Stimulated activated naive CD4-positive, alpha-beta T cell treated with Interleukin-2 at 50 U/mL for 16 hours (primary cell): ENCODE measurements around the gene DMKN.
"Not testable (repeated sequence)": the region's sequence is repeated elsewhere in the genome, so short reads cannot be mapped to it uniquely, and the experiment has no call there.

Experiments
- DNase-seq: peaks from one replicate; lab custom pipeline; 2025; lab: John Stamatoyannopoulos, UW

The DMKN gene

GRCh38 chr19:35462476-35462953, 50.9 kb downstream of the DMKN start:
- DNase-seq, result peak; percentile 23

GRCh38 chr19:35461788-35462187, 51.7 kb downstream of the DMKN start:
- not testable (repeated sequence) for DNase-seq

- no peak for DNase-seq
These were observed 52.4 kb downstream of the DMKN start for GRCh38 chr19:35461060-35461459.

GRCh38 chr19:35460608-35461007, 52.8 kb downstream of the DMKN start:
- DNase-seq, result no peak

DNA sequence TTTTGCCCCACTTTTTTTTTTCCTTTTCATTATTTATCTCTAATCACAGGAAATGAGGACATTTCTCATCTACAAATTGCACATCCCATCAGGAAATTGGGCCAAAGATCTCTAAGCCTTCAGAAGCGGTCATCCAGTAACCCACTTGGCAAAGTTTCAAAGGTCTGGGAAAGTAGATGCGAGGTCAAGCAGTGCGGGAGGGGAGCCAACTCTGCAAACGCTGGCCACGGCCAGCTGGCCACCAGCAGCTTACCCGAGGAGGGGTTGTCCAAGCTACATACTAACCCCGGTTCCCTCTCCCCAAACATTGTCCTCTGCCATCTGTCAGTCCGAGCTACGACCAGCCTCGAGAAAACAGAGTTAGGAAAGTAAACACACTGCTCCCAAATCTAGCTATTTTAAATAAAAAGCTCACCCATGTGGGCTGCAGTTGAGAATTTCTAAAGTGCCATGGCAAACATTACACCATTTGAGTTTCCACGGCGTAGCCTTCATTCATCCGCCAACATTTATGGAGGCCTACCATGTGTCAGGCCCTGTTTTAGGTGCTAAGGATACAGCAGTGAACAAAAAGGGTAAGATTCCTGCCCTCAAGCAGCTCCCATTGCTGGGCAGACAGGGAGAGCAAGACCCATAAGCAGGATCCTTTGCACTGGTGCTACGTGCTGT, 53.9 kb downstream of the DMKN start:
- DNase-seq, result no peak

DNA sequence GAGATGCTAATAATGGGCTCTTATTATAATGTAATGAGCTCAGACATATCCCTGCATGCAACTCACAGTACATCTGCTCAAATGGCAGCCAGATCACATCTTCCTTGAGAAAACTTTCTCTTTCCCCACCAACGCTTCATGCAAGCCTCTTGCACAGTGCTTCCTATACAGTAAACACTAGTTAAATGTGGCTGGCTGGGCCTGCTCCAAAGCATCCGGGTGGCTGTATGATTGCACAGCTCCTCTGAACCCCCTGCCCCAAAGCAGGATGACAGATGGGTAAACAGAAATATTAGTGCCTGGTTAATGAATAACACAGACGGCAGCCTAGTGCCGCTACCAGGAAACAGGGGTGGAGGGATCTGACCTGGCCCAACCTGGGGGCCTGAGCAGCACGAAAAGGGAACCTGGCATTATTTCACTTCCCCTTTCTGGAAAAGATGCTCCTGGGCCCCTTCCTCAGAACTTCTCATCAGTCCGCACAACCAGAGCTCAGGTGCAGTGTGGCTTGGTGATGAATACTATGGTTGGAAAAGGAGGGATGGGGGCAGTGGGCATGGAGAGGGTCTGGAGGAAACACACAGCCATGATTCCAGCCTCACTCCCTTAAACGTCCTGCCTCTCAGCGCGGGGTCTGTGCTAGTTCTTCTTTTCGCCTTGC, 54.6 kb downstream of the DMKN start:
- no peak for DNase-seq

DNA sequence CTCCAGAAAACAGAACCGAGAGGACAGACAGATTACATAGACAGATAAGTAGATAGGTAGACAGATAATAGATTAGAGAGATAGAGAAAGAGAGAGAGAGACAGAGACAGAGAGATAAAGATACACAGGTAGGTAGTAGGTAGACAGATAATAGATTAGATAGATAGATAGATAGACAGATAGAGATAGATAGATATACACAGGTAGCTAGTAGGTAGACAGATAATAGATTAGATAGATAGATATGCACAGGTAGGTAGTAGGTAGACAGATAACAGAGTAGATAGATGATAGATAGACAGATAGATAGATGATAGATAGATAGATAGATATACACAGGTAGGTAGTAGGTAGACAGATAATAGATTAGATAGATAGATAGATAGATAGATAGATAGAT, 55.3 kb downstream of the DMKN start:
- DNase-seq, result no peak

DNA sequence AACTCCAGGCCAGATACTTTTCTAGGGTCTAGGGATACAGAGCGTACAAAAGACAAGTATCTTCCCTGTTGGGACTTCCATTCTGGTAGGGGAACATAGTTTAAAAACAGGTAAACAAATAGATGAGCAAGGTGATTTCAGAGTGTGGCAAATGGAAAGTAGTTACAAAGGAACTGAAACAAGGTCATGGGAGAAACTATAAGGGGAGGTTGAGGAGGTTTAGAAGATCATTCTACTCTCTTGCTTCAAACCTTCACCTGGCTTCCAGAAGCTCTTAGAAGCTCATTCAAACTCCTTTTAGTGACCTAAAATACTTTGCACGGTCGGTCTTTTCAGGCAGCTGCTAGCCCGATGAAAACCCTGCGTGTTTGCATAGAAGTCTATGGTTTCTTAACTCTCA, 56.3 kb downstream of the DMKN start:
- no peak for DNase-seq

DNA sequence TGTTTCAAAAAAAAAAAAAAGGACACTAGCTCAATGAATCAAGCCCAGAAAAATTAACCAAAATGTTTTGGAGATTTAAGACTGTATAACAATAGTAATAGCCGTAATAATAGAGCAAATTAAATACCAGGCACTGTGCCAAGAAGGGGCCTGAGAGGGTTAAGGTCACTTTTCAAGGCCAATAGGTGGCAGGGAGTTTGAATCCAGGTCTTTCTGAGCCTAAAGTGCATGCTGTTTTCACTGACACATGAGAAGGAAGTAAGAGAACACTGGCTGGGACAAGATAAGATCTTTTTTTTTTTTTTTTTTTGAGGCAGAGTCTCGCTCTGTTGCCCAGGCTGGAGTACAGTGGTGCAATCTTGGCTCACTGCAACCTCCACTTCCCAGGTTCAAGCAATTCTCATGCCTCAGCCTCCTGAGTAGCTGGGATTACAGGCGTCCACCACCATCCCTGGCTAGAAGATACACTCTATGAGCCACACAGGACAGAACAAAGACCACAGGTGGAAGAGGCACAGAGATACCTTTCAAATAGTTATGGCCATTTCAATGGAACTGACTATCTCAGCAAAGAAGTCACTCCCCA, 57.7 kb downstream of the DMKN start:
- no peak for DNase-seq

GRCh38 chr19:35454663-35455062, 58.8 kb downstream of the DMKN start:
- DNase-seq, result no peak

GRCh38 chr19:35451338-35452096, 61.9 kb downstream of the DMKN start:
- DNase-seq, result peak; percentile 19

GRCh38 chr19:35449359-35450043, 63.9 kb downstream of the DMKN start:
- DNase-seq, result no peak

DNA sequence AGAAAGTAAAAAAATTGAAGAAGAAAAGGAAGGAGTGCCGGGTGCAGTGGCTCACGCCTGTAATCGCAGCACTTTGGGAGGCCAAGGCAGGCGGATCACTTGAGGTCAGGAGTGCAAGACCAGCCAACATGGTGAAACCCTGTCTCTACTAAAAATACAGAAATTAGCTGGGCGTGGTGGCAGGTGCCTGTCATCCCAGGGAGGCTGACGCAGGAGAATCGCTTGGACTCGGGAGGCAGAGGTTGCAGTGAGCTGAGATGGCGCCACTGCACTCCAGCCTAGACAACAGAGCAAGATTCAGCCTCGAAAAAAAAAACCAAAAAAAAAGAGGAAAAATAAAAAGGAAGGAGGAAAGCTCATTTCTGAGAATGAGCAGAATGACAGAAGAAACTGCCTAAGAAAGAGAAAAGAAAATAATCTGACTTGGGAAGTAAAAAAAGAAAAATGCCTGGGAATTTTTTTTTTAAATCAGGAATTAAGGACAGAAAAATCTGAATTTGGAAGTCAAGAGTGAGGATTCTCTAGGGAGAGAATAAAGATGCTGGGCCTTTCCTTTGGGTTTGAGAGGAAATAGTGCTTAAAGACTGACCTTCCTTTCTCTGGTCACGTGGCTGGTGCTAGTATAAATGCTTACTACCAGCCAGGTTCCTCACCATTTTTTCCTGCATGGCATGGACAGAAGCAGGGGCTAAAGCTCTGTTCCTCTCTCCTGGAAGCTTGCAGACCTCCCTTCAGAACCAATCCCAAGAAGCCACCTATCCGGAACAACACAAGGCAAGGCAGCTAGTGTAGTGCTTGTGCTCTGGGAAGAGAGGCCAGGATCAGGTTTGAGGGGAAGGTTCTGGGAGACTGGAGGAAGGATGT, 65.6 kb downstream of the DMKN start, which contains the start of gene FFAR2:
FFAR2 (plus strand) TSS at position 652 of the 864 bp plus-strand sequence. CDS start 1,458 bp downstream, outside the sequence.
- DNase-seq, result no peak
